C4-2B (cell line): ENCODE measurements around the gene PTPRN2.

Source experiments
- H3K27ac ChIP-seq: fragments of 450-650 bp; 2 replicates; pipeline ENCODE4 v1.5.1; 2017
- CTCF ChIP-seq: fragments of 450-650 bp; conservative IDR thresholded peaks from 2 replicates; pipeline ENCODE4 v1.5.1; 2017; ENCODE audit warnings: mild to moderate bottlenecking
- ZFX ChIP-seq: fragments of 450-650 bp; IDR thresholded peaks from 2 replicates; pipeline ENCODE4 v1.6.1; 2017

Gene PTPRN2

GRCh38 chr7:157876469-157877285, 710.9 kb downstream of the PTPRN2 start:
- TF ChIP-seq ZFX (no peak), CTCF (no peak)
- no peak overlapping the region for H3K27ac ChIP-seq

- no peak overlapping the region for H3K27ac ChIP-seq
- TF ChIP-seq CTCF (peak; percentile 91), ZFX (no peak)
These were observed 712.1 kb downstream of the PTPRN2 start for GRCh38 chr7:157875230-157876179.

- H3K27ac ChIP-seq, result no peak overlapping the region
- TF ChIP-seq ZFX (no peak), CTCF (no peak)
These were observed 712.8 kb downstream of the PTPRN2 start for GRCh38 chr7:157874870-157875229.

GRCh38 chr7:157874208-157874816, 713.3 kb downstream of the PTPRN2 start:
- TF ChIP-seq ZFX (no peak), CTCF (no peak)
- no peak overlapping the region for H3K27ac ChIP-seq

- TF ChIP-seq ZFX (no peak), CTCF (no peak)
- H3K27ac ChIP-seq, result no peak overlapping the region
These were observed 714.0 kb downstream of the PTPRN2 start for GRCh38 chr7:157873664-157874063.

GRCh38 chr7:157873181-157873580, 714.4 kb downstream of the PTPRN2 start:
- H3K27ac ChIP-seq, result no peak overlapping the region
- TF ChIP-seq CTCF, result no peak
- no peak for TF ChIP-seq ZFX

GRCh38 chr7:157872447-157872846, 715.2 kb downstream of the PTPRN2 start:
- TF ChIP-seq ZFX (no peak), CTCF (no peak)
- H3K27ac ChIP-seq, result no peak overlapping the region
